Stromal cell of bone marrow (primary cell): ENCODE results near the gene NPFFR1.

Source experiments
- DNase-seq: peaks from one replicate; pipeline ENCODE4 v3.0.0-alpha.2; 2012; ENCODE audit warnings: low read depth

NPFFR1 gene

GRCh38 chr10:70315276-70315675 lies 31.5 kb upstream of the NPFFR1 start:
- no peak for DNase-seq

DNA sequence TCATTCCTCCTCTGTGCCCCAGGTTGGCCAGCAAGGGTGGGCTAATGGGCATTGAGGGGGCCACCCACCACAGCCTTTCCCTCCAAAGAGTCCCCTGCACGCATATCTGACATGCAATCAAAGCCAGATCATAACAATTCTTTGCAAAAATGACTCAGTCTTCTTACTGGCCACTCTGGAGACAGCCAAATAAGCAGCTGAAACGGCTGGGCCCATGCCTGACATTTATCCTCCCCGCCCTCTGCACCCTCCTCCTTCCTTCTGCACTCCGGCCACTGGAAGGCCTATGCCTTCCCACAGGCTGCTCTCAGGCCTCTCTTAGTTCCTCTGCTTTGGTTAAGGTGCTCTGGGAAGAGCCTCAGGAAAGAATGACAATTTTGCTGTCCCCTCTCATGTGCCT lies 29.2 kb upstream of the NPFFR1 start:
- DNase-seq: peak; percentile 28

DNA sequence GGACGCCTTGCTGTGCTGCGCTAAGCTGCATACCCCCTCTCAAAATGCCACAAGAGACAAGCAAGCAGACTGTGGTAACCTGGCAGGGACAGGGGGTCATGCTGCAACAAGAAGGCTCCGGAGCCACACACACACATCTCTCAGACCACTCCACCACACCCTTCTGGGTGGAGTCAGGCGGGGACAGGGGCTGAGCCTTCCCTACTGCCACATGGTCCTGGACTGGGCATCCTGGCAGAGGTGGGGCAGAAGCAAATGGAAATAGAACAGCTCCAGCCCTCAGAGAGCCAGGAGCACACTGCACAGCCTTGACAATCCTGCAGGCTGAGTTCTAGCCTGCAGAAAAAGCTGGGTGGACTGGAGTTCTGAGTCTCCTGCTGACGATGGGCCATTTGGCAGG lies 28.4 kb upstream of the NPFFR1 start:
- no peak for DNase-seq

DNA sequence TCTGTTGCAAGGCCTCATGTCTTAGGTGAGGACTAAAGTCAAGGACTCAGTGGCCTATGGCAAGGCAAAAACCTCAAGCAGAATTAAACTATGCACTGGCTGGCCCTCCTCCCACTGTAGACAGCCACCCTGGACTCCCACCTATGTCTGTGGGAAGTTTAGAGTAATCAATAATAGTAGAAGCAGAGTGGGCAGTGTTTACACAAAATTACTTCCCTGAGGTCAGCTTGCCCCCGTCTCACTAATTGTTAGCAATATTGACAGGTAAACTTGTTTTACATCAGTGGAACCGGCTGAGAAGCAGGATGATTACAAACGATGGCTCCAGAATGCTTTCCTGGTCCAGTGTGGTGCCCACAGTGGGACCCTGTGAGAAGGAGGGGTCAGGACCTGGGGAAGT lies 27.9 kb upstream of the NPFFR1 start:
- no peak for DNase-seq

DNA sequence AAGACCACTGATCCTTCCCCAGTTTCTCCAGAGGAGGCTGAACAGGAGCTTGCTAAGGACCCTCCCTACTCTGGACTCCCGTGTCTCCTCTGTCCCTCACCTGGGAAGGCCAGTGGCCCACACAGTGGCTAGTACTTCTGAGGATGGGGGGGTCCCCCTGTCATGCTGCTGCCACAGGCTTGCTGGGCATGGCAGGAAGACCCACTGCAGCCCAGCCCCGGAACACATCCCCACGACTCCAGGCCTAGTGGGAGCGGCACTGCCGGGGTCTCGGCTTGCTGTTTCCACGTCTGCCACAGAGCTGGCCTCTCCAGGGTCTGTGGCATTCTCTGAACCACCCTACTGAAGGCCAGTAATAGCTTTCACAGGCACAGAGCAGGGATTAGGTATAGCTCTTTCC lies 25.9 kb upstream of the NPFFR1 start:
- no peak for DNase-seq

DNA sequence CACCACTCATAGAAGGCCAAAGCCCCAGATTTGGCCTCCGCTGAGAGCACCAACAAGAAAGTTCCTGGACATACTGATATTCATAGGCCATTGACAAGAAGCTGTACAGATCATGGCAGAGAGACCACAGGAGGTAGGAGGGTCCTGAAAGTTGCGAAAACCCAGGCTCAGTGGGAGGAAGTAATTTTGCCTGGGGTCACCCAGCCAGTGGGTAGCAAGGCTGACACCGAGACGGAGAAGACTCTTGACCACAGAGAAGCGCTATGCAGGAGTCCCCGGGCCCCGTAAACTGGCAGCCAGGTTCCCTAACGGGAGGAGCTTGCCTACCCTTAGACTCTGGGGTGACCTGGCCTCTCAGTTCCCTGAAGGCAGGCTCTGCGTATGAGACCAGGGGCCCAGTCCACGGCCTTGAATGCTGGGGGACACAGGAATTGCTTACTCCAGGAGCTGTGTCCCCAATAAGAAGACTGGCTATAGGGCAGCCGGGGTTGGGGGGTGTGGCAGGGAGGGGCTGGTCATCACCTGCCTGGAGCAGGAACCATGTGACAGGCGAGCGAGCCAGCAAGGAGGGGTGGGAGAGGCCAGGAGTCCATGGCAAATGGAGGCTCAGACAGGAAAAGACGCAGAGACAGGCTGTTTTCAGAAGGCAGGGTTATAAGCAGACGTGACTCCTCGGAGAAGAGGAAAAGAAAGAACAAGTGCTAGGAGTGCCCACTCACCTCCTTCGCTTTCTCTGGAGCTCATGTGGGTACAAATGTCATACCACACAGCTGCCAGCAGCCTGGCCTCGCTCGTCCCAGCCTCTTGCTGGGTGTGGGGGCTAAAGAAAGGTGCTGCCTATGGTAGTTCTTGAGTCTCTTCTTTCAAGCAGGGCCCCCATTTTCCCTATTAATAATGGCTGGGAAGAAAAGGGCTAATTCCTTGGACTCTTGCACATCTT lies 24.6 kb upstream of the NPFFR1 start:
- no peak for DNase-seq

DNA sequence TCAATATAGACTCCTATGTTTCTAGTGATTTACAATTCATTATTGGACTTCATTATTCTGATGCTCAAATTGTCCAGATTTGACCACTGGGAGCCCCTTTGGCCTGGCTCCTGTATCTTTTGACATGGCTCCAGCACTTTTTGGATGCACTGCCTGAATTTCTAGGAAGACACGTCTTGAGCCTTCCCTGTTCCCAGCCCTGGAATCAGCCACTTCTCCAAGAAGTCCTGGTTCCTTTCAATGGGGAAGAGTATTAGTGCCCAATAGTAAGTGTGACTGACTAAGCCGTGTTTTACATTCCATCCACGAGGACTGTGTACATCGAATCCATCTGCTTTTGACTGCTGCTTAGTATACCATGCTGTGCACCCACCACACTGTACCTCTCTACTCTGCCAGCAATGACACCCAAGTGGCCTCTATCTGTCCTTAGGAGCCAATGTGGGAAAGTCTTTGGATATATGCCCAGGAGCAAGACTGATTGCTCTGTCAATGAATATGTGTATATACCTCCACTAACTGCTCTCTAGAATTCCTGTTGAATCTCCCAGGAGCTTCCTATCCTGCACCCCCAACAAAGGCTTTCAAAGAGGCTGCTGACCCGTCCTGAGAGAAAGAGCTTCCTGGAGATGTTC lies 23.2 kb upstream of the NPFFR1 start:
- no peak for DNase-seq

- DNase-seq: no peak
Observed at GRCh38 chr10:70306181-70306705, 22.4 kb upstream of the NPFFR1 start.

GRCh38 chr10:70303730-70304129 lies 19.9 kb upstream of the NPFFR1 start:
- no peak for DNase-seq

DNA sequence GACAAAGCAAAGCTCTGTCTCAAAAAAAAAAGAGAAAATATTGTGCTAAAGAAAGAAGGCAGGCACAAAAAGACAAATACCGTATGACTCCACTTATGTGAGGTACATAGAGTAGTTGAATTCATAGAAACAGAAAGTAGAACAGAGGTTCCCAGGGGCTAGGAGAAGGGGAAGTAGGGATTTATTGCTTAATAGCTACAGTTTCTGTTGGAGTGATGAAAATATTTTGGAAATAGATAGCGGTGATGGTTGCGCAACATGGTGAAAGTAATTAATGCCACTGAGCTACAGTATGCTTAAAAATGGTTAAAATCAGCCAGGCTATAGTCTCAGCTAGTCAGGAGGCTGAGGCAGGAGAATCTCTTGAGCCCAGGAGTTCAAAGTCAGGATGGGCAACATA lies 18.5 kb upstream of the NPFFR1 start:
- peak; percentile 49 for DNase-seq

GRCh38 chr10:70300908-70301597 lies 17.2 kb upstream of the NPFFR1 start:
- no peak for DNase-seq

DNA sequence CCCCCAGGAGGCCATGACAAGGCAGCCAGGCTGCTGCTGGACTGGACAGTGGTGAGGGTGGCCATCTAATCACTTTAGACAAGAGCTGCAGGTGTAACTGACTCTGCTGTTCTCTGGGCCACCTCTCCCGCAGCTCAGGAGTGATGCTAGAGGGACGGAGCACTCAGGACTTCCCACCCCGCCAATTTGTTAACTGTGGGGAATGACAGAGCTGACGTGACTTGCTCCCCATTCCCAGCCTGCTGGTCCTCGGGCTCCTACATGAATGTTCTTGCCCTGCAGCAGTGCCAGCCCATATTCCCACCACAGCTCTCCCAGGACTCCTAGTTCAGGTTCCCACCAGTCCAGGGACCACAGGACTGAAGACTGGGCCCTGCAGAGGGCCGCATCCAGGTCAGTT lies 16.7 kb upstream of the NPFFR1 start:
- no peak for DNase-seq

DNA sequence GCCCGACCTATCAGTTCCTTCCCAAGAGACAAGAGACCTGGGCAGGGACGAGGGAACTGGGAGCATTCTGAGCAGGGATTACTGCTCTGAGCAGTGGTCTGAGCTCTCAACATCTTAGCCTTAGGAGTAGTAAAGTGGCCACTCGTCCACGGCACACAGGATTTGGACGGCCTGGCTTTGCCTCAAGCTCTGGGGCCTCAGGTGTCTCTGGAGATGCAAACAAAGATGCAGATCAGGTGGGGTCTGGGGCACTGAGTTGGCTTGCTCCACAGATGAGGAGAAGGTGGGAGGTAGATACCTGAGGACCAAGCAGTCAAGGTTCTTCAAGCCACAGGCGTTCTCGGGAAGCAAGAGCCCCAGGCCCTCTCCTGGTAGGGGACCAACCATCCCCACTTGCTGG lies 16.1 kb upstream of the NPFFR1 start:
- DNase-seq: no peak

DNA sequence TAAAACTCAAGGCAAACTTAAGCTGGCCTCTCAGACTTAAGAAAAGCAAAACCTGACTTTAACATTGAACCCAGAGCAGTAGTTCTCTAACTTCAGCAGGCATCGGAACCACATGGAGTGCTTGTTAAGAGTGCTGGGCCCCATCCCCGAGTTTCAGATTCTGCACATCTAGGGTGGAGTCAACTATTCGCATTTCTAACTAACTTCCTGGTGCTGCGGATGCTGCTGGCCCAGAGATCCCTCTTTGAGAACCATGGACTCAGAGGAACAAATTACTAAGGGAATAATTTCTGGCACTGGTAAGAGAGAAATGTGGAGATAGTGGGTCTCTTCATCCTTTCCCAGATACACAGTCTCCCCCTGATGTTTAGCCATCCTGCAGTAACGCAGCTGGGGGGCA lies 14.6 kb upstream of the NPFFR1 start:
- no peak for DNase-seq

- DNase-seq: no peak
Observed at GRCh38 chr10:70297224-70297623, 13.4 kb upstream of the NPFFR1 start.

GRCh38 chr10:70296406-70296899 lies 12.6 kb upstream of the NPFFR1 start:
- DNase-seq: peak; percentile 86

DNA sequence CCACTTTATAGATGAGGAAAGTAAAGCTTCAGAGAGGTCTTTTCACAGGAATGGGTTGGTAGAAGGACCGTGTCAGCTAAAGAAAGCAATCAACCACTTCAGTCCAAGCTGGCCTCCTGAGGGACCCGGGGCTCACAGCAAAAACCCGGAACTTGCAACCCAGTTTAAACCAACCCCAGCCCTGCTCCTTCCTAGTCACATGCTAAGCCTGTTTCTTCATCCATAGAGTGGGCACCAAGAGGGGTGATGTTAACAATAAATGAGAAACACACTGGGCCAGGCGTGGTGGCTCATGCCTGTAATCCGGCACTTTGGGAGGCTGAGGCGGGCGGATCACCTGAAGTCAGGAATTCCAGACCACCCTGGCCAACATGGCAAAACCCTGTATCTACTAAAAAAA lies 12.1 kb upstream of the NPFFR1 start:
- no peak for DNase-seq

- DNase-seq: no peak
Observed at GRCh38 chr10:70295321-70295720, 11.5 kb upstream of the NPFFR1 start.

- DNase-seq: no peak
Observed at GRCh38 chr10:70293169-70293843, 9.5 kb upstream of the NPFFR1 start.

GRCh38 chr10:70292004-70292403 lies 8.2 kb upstream of the NPFFR1 start:
- DNase-seq: no peak

GRCh38 chr10:70289739-70290138 lies 5.9 kb upstream of the NPFFR1 start:
- DNase-seq: no peak

GRCh38 chr10:70286616-70287015 lies 2.8 kb upstream of the NPFFR1 start:
- no peak for DNase-seq
